ENCODE results near the gene PIGU.

The PIGU gene

GRCh38 chr20:34552569-34552968, 124.3 kb downstream of the PIGU start:
- Histone ChIP-seq H3F3A (ENCODE audit: insufficient read depth) (no peaks in the 10 kb centered on the region), H3K9me2 (replicated peaks; ENCODE audit: insufficient read depth, low read length) (no peaks in the 10 kb centered on the region), H3K27ac (ENCODE audit: low read depth, low read length) (no peak overlapping the region), H3K9ac (ENCODE audit: low read length) (no peak overlapping the region), H3K4me3 (ENCODE audit: insufficient read depth, low read length, poor library complexity, severe bottlenecking) (no peak overlapping the region), H3K4me2 (ENCODE audit: low read depth, low read length, poor library complexity, severe bottlenecking) (no peak overlapping the region), H2AFZ (ENCODE audit: low read depth, low read length, severe bottlenecking) (no peak overlapping the region), H3K79me2 (ENCODE audit: insufficient read depth, low read length) (no peaks in the 10 kb centered on the region), H3K36me3 (ENCODE audit: low read length) (no peaks in the 10 kb centered on the region), H3K9me3 (ENCODE audit: insufficient read depth, low read length) (no peaks in the 10 kb centered on the region), H3K27me3 (ENCODE audit: low read length) (no peaks in the 10 kb centered on the region), H4K20me1 (ENCODE audit: low read depth, low read length) (no peaks in the 10 kb centered on the region)
- no peak for TF ChIP-seq EZH2phosphoT487 (conservative IDR thresholded peaks at IDR 0.05; ENCODE audit: low read length)
- TF ChIP-seq, protein P1, sequence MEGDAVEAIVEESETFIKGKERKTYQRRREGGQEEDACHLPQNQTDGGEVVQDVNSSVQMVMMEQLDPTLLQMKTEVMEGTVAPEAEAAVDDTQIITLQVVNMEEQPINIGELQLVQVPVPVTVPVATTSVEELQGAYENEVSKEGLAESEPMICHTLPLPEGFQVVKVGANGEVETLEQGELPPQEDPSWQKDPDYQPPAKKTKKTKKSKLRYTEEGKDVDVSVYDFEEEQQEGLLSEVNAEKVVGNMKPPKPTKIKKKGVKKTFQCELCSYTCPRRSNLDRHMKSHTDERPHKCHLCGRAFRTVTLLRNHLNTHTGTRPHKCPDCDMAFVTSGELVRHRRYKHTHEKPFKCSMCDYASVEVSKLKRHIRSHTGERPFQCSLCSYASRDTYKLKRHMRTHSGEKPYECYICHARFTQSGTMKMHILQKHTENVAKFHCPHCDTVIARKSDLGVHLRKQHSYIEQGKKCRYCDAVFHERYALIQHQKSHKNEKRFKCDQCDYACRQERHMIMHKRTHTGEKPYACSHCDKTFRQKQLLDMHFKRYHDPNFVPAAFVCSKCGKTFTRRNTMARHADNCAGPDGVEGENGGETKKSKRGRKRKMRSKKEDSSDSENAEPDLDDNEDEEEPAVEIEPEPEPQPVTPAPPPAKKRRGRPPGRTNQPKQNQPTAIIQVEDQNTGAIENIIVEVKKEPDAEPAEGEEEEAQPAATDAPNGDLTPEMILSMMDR (IDR thresholded peaks at IDR 0.05; ENCODE audit: insufficient read depth, low read length, poor library complexity, severe bottlenecking) = no peak

GRCh38 chr20:34549929-34550305, 127.0 kb downstream of the PIGU start:
- Histone ChIP-seq H3F3A (ENCODE audit: insufficient read depth) (no peaks in the 10 kb centered on the region), H3K4me2 (ENCODE audit: low read depth, low read length, poor library complexity, severe bottlenecking) (no peak overlapping the region), H3K9ac (ENCODE audit: low read length) (no peak overlapping the region), H3K9me3 (ENCODE audit: insufficient read depth, low read length) (no peaks in the 10 kb centered on the region), H3K27ac (ENCODE audit: low read depth, low read length) (no peak overlapping the region), H3K9me2 (replicated peaks; ENCODE audit: insufficient read depth, low read length) (no peaks in the 10 kb centered on the region), H2AFZ (ENCODE audit: low read depth, low read length, severe bottlenecking) (no peak overlapping the region), H4K20me1 (ENCODE audit: low read depth, low read length) (no peaks in the 10 kb centered on the region), H3K36me3 (ENCODE audit: low read length) (no peaks in the 10 kb centered on the region), H3K79me2 (ENCODE audit: insufficient read depth, low read length) (no peaks in the 10 kb centered on the region), H3K4me3 (ENCODE audit: insufficient read depth, low read length, poor library complexity, severe bottlenecking) (no peak overlapping the region), H3K27me3 (ENCODE audit: low read length) (no peaks in the 10 kb centered on the region)
- TF ChIP-seq EZH2phosphoT487 (conservative IDR thresholded peaks at IDR 0.05; ENCODE audit: low read length) = no peak
- TF ChIP-seq, protein P1 (IDR thresholded peaks at IDR 0.05; ENCODE audit: insufficient read depth, low read length, poor library complexity, severe bottlenecking) = no peak

DNA sequence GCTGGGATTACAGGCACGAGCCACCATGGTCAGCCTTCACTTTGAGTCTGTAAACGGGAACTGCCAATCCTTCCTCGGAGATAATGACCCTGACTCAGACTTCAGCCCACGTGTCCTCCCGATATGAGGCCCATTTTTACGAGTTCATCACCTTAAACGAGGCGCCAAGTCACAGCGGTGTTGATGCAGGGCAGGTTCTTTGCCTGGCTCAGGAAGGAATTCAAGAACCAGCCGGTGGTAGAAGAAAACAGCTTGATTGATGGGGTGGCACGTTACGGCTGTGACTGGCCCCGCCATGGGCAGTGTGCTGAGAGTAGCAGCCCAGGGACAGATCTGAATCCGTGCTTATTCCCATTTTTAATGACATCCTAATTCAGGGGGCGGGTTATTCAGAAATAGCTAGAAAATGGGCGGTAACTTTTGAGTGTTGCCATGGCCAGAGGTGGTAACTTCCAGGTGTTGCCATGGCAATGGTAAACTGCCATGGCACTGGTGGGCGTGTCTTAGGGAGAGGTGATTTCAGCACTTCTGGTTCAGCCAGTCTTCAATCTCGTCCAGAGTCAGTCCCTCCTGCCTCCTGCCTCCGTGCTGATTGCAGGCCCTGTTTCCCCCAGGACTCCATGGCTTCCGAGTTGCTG, 127.5 kb downstream of the PIGU start:
- Histone ChIP-seq H3K4me2 (ENCODE audit: low read depth, low read length, poor library complexity, severe bottlenecking) (no peak overlapping the region), H3F3A (ENCODE audit: insufficient read depth) (no peaks in the 10 kb centered on the region), H3K9me3 (ENCODE audit: insufficient read depth, low read length) (no peaks in the 10 kb centered on the region), H2AFZ (ENCODE audit: low read depth, low read length, severe bottlenecking) (no peak overlapping the region), H3K79me2 (ENCODE audit: insufficient read depth, low read length) (no peaks in the 10 kb centered on the region), H3K36me3 (ENCODE audit: low read length) (no peaks in the 10 kb centered on the region), H4K20me1 (ENCODE audit: low read depth, low read length) (no peaks in the 10 kb centered on the region), H3K9ac (ENCODE audit: low read length) (no peak overlapping the region), H3K27me3 (ENCODE audit: low read length) (no peaks in the 10 kb centered on the region), H3K4me3 (ENCODE audit: insufficient read depth, low read length, poor library complexity, severe bottlenecking) (no peak overlapping the region), H3K27ac (ENCODE audit: low read depth, low read length) (no peak overlapping the region), H3K9me2 (replicated peaks; ENCODE audit: insufficient read depth, low read length) (no peaks in the 10 kb centered on the region)
- TF ChIP-seq, protein P1 (IDR thresholded peaks at IDR 0.05; ENCODE audit: insufficient read depth, low read length, poor library complexity, severe bottlenecking) = no peak
- no peak for TF ChIP-seq EZH2phosphoT487 (conservative IDR thresholded peaks at IDR 0.05; ENCODE audit: low read length)
